ENCODE results near the gene PDZD2.

PDZD2 gene

DNA sequence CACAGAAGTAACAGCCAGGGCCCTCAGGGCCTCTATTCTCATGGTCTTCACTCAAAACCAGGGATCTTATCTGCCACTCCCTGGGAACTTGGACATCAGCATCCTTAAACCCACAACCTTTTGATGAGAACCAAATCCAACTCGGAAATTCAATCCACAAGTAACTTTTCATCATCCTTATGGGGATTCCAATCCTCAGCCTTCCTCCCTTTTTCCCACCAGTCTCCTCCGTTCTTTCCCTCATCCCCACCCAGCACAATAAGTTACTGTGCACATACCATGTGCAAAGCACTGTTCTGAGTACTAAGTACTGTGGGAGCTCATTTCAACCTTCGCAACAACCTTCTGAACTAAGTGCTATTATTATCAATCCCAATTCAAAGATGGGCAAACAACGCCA lies 518.1 kb downstream of the PDZD2 start:
- H3K4me3 ChIP-seq (ENCODE audit: low read length, poor library complexity, severe bottlenecking): no peak overlapping the region
- peaks cover 95% of the 10 kb centered on the region for H3K79me2 ChIP-seq (ENCODE audit: insufficient read depth, low read length)
- H4K20me1 ChIP-seq (ENCODE audit: insufficient read depth, low read length, poor library complexity, severe bottlenecking): peaks cover 75% of the 10 kb centered on the region
- H3K4me2 ChIP-seq (ENCODE audit: low read depth, low read length, poor library complexity, severe bottlenecking): no peak overlapping the region
- H3K36me3 ChIP-seq (ENCODE audit: insufficient read depth, low read length): peaks cover 9% of the 10 kb centered on the region; the same call in 1 of the 2 replicates
- H3K27me3 ChIP-seq (ENCODE audit: insufficient read depth, low read length, poor library complexity, severe bottlenecking): no peaks in the 10 kb centered on the region
- H3K4me1 ChIP-seq (ENCODE audit: insufficient read depth, low read length, poor library complexity, severe bottlenecking): peaks cover 7% of the 10 kb centered on the region
- no peaks in the 10 kb centered on the region for H3K9me2 ChIP-seq (replicated peaks; ENCODE audit: low read depth, low read length)
- TF ChIP-seq, protein P1, sequence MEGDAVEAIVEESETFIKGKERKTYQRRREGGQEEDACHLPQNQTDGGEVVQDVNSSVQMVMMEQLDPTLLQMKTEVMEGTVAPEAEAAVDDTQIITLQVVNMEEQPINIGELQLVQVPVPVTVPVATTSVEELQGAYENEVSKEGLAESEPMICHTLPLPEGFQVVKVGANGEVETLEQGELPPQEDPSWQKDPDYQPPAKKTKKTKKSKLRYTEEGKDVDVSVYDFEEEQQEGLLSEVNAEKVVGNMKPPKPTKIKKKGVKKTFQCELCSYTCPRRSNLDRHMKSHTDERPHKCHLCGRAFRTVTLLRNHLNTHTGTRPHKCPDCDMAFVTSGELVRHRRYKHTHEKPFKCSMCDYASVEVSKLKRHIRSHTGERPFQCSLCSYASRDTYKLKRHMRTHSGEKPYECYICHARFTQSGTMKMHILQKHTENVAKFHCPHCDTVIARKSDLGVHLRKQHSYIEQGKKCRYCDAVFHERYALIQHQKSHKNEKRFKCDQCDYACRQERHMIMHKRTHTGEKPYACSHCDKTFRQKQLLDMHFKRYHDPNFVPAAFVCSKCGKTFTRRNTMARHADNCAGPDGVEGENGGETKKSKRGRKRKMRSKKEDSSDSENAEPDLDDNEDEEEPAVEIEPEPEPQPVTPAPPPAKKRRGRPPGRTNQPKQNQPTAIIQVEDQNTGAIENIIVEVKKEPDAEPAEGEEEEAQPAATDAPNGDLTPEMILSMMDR (conservative IDR thresholded peaks at IDR 0.05; ENCODE audit: low read length): no peak
- TF ChIP-seq EZH2phosphoT487 (IDR thresholded peaks at IDR 0.05; ENCODE audit: borderline replicate concordance): no peak
- no peaks in the 10 kb centered on the region for H3F3A ChIP-seq (ENCODE audit: low read depth)
- H3K9ac ChIP-seq (ENCODE audit: low read depth, low read length, poor library complexity, severe bottlenecking): no peak overlapping the region
- H2AFZ ChIP-seq (ENCODE audit: low read length): no peak overlapping the region
- H3K9me3 ChIP-seq (ENCODE audit: insufficient read depth, low read depth, low read length): no peaks in the 10 kb centered on the region

DNA sequence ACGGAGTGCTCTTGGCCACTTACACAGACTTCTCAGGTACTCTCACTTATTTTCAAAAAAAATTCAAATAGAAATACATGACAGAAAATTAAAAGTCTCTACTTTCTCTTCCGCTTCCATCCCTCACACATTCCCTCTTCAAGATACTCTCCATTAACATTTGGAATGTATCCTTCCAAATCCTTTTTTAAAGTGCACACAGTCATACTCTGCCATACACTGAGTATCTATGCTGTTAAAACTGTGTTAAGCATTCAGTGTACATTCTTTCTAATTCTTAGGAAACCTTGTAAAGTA lies 519.7 kb downstream of the PDZD2 start:
- H3K9ac ChIP-seq (ENCODE audit: low read depth, low read length, poor library complexity, severe bottlenecking): no peak overlapping the region
- H3F3A ChIP-seq (ENCODE audit: low read depth): no peaks in the 10 kb centered on the region
- H3K4me3 ChIP-seq (ENCODE audit: low read length, poor library complexity, severe bottlenecking): no peak overlapping the region
- H3K9me3 ChIP-seq (ENCODE audit: insufficient read depth, low read depth, low read length): no peaks in the 10 kb centered on the region
- no peaks in the 10 kb centered on the region for H3K9me2 ChIP-seq (replicated peaks; ENCODE audit: low read depth, low read length)
- peaks cover 95% of the 10 kb centered on the region for H3K79me2 ChIP-seq (ENCODE audit: insufficient read depth, low read length)
- peaks cover 71% of the 10 kb centered on the region for H4K20me1 ChIP-seq (ENCODE audit: insufficient read depth, low read length, poor library complexity, severe bottlenecking)
- no peak overlapping the region for H3K4me2 ChIP-seq (ENCODE audit: low read depth, low read length, poor library complexity, severe bottlenecking)
- H3K36me3 ChIP-seq (ENCODE audit: insufficient read depth, low read length): peaks cover 5% of the 10 kb centered on the region; the same call in 1 of the 2 replicates
- H3K4me1 ChIP-seq (ENCODE audit: insufficient read depth, low read length, poor library complexity, severe bottlenecking): peaks cover 8% of the 10 kb centered on the region
- no peaks in the 10 kb centered on the region for H3K27me3 ChIP-seq (ENCODE audit: insufficient read depth, low read length, poor library complexity, severe bottlenecking)
- no peak for TF ChIP-seq EZH2phosphoT487 (IDR thresholded peaks at IDR 0.05; ENCODE audit: borderline replicate concordance)
- TF ChIP-seq, protein P1 (conservative IDR thresholded peaks at IDR 0.05; ENCODE audit: low read length): no peak
- no peak overlapping the region for H2AFZ ChIP-seq (ENCODE audit: low read length)

DNA sequence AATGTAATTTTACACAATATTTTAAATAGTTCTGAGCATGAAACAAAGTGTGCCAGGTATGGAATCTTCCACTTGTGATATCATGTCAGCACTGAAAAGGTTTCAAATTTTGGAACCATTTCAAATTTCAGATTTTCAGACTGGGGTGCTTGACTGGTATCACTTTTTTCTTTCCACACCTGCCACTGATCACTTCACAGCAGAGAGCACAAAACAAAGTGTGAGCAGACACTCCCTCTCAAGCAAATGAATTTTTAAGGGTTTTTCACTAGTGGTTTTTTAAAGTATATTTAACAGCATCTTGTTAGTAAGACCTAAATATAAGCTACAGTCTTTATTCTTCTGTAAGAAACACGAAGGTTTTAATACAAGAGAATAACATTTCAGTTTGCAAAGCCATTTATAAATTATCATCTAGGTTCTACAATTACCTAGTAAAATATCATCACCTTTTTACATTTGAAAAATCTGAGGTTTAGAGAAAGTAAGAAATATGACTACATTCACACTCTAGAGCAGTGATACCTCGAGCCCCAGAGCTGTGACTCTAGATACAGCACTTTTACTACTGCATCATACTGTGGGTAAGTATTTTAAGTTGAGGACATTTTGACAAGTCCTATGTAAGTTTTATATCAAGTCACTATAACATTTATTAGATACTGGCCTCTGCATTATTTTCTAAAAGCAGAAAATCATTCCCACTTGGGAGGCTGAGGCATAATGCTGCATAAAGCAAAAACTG lies 520.6 kb downstream of the PDZD2 start:
- Histone ChIP-seq H3K9me2 (replicated peaks; ENCODE audit: low read depth, low read length) (no peaks in the 10 kb centered on the region), H4K20me1 (ENCODE audit: insufficient read depth, low read length, poor library complexity, severe bottlenecking) (peaks cover 69% of the 10 kb centered on the region), H3K36me3 (ENCODE audit: insufficient read depth, low read length) (peaks cover 5% of the 10 kb centered on the region; the same call in 1 of the 2 replicates), H3K4me1 (ENCODE audit: insufficient read depth, low read length, poor library complexity, severe bottlenecking) (peaks cover 5% of the 10 kb centered on the region), H3K9ac (ENCODE audit: low read depth, low read length, poor library complexity, severe bottlenecking) (no peak overlapping the region), H3K9me3 (ENCODE audit: insufficient read depth, low read depth, low read length) (no peaks in the 10 kb centered on the region), H3K27me3 (ENCODE audit: insufficient read depth, low read length, poor library complexity, severe bottlenecking) (no peaks in the 10 kb centered on the region), H3K4me2 (ENCODE audit: low read depth, low read length, poor library complexity, severe bottlenecking) (no peak overlapping the region), H3K79me2 (ENCODE audit: insufficient read depth, low read length) (peaks cover 95% of the 10 kb centered on the region), H2AFZ (ENCODE audit: low read length) (no peak overlapping the region), H3K4me3 (ENCODE audit: low read length, poor library complexity, severe bottlenecking) (no peak overlapping the region), H3F3A (ENCODE audit: low read depth) (no peaks in the 10 kb centered on the region)
- no peak for TF ChIP-seq EZH2phosphoT487 (IDR thresholded peaks at IDR 0.05; ENCODE audit: borderline replicate concordance)
- TF ChIP-seq, protein P1 (conservative IDR thresholded peaks at IDR 0.05; ENCODE audit: low read length): no peak

Measured in Loucy (cell line).